Activated naive CD8-positive, alpha-beta T cell treated with anti-CD3 and anti-CD28 coated beads, Interleukin-2, amount 10 ng/mL, durations not matched to agents 7 days and 5 days (primary cell): ENCODE data around the gene NUP210. TPM values are rescaled to one million over a fixed set of nuclear protein-coding genes. Genes with fewer than 3 reads are reported as not detected.

Source experiments
- total RNA-seq, 2 experiments: library from RNA; stranded (reverse); gene quantifications; one replicate each; pipeline ENCODE4 v1.2.3, GENCODE V29; 2021

Gene NUP210
- total RNA-seq, 2 experiments from 2014 or later, result 163 to 170 TPM

Other genes with a start within 250 kb of the NUP210 start
- 1 to 10 TPM; 4.1 to 4.9 TPM for gene HDAC11, start 60.0 kb upstream of the NUP210 start, total RNA-seq
- gene FBLN2, start 128.8 kb upstream of the NUP210 start, total RNA-seq, result 1 to 10 TPM; 2.6 to 2.7 TPM